Breast epithelium (tissue), 3 donors: ENCODE data around the gene MT2A.

Experiments
- CTCF ChIP-seq, 3 donors: fragments of 450-650 bp; IDR thresholded peaks; one replicate each; pipeline ENCODE4 v1.5.1; 2016 to 2017; ENCODE audit warnings: antibody characterized with exemption in 3 of 3, mild to moderate bottlenecking in 3 of 3, moderate library complexity in 3 of 3
- POLR2AphosphoS5 ChIP-seq, 3 donors: sonication (generic); formaldehyde crosslinking; IDR thresholded peaks; one replicate each; pipeline ENCODE4 v1.6.1; 2017; ENCODE audit warnings: antibody characterized with exemption in 3 of 3

- no peak for TF ChIP-seq CTCF (IDR thresholded peaks at IDR 0.05)
- TF ChIP-seq POLR2AphosphoS5 (IDR thresholded peaks at IDR 0.05): no peak
Measured at GRCh38 chr16:56560447-56560846, 47.9 kb upstream of the MT2A start.
